ENCODE measurements around the gene FUZ.

GRCh38 chr19:49808711-49809159 is 4.4 kb downstream of the FUZ start:
- TF ChIP-seq, protein P1, sequence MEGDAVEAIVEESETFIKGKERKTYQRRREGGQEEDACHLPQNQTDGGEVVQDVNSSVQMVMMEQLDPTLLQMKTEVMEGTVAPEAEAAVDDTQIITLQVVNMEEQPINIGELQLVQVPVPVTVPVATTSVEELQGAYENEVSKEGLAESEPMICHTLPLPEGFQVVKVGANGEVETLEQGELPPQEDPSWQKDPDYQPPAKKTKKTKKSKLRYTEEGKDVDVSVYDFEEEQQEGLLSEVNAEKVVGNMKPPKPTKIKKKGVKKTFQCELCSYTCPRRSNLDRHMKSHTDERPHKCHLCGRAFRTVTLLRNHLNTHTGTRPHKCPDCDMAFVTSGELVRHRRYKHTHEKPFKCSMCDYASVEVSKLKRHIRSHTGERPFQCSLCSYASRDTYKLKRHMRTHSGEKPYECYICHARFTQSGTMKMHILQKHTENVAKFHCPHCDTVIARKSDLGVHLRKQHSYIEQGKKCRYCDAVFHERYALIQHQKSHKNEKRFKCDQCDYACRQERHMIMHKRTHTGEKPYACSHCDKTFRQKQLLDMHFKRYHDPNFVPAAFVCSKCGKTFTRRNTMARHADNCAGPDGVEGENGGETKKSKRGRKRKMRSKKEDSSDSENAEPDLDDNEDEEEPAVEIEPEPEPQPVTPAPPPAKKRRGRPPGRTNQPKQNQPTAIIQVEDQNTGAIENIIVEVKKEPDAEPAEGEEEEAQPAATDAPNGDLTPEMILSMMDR (IDR thresholded peaks at IDR 0.05), result no peak
- TF ChIP-seq POLR2A (IDR thresholded peaks at IDR 0.05), result peak; percentile 66 to 77
